Activated CD8-positive, alpha-beta memory T cell treated with anti-CD3 and anti-CD28 coated beads, Interleukin-2, amount 50 U/mL, for 1 hour (primary cell): ENCODE measurements around the gene E2F1.

Experiments
- DNase-seq: peaks from one replicate; pipeline ENCODE4 v3.0.0-alpha.2; 2020; ENCODE audit errors: extremely low read depth

E2F1 gene

GRCh38 chr20:33687993-33688937 is 2.1 kb upstream of the E2F1 start:
- DNase-seq, result no peak

DNA sequence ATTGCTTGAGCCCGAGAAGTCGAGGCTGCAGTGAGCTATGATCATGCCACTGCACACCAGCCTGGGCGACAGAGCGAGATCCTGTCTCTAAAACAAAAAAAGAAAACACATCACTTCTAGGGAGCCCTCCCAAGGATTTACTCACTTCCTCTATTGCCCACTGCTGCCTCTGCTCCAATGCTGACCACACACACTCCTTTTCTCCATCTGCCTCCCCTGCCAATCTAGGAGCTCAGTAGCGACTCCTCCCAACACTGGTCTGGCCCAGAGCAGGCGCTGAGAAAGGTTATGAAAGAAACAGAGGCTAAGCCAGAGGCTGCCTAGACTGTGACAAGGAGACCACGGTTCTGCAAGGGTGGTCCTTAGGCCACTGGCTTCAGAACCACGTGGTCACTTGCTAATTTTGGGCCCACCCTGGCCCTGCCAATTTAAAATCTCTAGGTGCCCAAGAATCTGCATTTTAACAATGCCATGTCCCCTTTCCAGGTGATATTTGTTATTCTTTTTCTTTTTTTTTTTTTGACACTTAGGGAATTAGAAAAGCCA is 1.3 kb upstream of the E2F1 start:
- DNase-seq, result no peak

DNA sequence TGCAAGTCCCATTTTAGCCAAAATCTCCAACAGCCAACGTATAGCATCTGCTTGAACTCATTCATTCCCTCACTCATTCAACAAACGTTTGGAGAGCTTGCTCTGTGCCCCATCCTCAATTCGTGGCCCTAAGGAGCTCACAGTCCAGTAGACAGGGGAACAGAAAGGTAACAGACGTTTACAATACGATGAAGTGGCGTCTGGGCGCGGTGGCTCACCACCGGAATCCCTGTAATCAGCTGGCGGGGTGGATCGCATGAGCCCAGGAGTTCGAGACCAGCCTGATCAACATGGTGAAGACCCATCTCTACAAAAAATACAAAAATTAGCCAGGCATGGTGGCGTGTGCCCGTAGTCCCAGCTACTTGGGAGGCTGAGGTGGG is 790 bp upstream of the E2F1 start:
- no peak for DNase-seq

GRCh38 chr20:33685328-33686099 is 671 bp downstream of the E2F1 start:
- no peak for DNase-seq

GRCh38 chr20:33684533-33685327 is 1.5 kb downstream of the E2F1 start:
- DNase-seq, result no peak

DNA sequence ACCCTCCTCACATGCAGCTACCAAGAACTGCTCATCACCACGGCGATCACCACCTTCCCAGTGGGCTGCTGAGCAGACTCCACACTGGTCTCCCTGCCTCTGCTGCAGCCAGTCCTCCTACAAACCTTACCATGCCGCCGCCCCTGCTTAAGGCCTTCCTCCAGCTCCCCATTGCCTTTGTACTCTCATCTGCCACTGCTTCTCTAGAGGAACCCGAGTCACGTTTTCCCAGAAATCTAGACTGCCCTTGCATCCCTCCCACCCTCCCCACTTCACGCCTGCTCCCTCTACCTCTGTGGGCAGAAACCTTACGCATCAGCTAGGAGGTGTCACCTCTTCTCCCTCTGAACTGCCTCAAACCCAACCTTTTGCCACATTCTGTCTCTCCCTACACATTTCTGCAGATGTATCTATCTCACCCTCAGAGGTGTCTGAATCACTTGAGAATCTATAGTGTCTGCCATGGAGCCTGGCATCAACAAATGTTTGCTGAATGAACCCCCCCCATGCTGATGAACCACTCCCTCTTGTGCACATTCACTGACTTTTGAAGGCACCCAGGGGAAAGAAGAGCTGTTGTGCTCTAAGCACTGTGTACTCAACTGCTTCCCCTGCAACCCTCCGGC is 4.3 kb downstream of the E2F1 start:
- DNase-seq, result no peak

GRCh38 chr20:33681288-33681687 is 4.9 kb downstream of the E2F1 start:
- DNase-seq, result no peak

DNA sequence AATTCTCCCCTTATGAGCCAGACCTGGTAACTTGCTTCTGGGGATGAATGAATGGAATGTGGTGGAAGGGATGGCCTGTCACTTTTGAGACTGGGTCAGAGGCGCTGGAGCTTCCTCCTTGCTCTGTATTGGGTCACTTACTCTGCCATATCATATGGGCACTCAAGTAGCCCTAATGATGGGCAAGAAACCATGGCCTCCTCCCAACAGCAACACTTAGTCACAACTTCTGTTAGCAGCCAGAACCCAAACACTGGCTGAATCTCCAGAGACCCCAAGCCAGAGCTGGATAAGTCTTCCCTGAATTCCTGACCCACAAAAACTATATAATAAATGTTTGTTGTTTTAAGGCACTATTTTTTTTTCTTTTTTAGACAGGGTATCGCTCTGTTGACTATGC is 5.5 kb downstream of the E2F1 start:
- DNase-seq, result no peak

DNA sequence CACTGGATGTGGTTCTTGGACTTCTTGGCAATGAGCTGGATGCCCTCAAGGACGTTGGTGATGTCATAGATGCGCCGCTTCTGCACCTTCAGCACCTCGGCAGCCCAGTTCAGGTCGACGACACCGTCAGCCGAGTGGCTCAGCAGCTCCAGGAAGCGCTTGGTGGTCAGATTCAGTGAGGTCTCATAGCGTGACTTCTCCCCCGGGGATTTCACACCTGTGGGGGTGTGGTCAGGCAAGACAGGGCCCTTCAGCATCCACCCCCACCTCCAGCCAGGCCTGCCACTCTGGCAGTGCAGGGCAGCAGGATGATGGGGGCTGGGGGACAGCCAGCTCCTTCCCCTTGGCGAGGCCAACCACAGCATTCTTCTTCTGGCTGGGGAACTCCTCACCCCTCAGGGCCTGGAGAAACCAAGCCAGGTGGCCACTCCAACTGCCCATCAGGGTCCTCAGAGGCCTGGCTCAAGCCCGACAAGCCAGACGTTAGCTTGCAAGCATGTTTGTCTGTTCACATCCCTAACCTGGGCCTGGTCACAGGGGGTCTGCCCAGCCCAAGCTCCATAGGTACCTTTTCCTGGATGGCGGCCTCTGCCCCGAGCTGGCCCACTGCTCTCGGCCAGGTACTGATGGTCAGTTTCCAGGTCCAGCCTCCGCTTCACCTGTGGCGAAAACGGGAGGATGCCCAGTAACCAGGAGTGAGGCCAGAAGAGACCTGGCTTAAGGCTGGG is 6.3 kb downstream of the E2F1 start:
- DNase-seq, result no peak

DNA sequence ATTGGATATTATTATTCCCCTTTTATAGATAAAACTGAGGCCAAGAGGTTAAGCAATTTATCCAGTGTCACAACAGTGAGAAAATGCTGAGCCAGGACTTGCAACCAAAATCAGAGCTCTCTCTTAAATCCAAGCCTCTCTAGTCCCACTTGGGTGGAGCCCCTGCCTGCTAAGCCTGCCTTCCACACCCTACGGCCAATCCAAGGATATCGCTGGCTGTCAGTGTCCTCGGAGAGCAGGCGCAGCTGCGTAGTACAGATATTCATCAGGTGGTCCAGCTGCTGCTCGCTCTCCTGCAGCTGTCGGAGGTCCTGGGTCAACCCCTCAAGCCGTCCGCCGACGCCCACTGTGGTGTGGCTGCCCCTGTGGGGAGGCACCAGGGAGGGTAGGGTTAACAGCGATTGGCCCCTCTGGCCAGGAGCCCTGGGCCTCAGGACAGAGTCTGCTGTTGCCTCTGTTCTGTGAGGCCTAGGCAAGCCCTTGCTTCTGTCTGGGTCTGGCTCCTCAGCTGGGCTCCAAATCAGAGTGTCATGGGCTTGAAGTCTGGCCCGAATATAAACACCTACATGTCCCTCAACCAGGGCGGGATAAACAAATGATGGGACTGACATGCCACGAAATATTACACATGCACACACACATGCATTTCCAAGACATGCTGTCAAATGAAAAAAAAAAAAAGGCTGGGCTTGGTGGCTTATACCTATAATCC is 8.0 kb downstream of the E2F1 start:
- DNase-seq, result no peak

DNA sequence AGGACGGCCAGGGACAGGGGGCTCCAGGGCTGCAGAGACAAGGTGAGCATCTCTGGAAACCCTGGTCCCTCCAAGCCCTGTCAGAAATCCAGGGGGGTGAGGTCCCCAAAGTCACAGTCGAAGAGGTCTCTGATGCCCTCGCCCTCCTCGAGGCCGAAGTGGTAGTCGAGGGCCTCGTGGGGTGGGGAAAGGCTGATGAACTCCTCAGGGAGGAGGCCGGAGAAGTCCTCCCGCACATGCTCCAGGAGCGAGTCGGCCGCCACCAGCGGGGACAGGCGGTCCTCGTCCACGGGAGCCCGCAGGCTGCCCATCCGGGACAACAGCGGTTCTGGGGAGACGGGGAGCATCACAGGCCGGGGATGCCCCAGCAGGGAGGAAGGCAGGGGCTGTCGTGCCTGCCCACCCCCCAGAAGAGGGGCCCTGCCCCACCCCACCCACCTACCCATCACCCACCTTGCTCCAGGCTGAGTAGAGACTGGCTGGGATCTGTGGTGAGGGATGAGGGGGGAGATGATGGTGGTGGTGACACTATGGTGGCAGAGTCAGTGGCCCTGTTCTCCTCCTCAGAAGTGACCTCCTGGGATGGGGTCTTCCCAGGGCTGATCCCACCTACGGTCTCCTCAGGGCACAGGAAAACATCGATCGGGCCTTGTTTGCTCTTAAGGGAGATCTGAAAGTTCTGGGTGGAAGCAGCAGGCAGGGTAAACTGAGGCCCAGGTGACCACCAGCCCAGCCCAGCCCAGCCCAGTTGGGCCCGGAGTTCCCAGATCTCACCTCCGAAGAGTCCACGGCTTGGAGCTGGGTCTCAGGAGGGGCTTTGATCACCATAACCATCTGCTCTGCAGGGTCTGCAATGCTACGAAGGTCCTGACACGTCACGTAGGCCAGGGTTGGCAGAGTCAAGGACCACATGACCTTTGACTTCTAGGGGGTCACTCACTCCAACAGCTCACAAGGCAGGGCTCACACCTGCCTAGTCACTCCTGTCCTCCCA is 9.2 kb downstream of the E2F1 start:
- DNase-seq, result no peak

DNA sequence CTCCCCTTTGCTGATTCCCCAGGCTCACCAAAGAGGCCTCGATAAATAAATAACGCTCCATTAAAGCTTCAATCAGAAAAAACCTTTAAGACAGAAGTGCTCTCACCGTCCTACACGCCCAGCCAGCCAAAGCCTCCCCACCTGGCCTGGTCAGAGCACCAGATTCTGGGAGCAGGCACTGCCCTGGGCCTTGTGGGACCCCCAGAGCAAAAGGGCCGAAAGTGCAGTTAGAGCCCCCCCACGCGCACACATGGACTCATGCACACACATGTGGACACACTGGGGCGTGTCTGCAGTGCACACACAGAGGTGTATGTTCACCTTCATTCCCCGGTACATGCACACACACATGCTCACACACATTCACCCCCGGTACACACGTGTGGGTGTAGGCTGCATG is 10.1 kb downstream of the E2F1 start:
- no peak for DNase-seq

GRCh38 chr20:33675136-33675959 is 10.8 kb downstream of the E2F1 start:
- no peak for DNase-seq

DNA sequence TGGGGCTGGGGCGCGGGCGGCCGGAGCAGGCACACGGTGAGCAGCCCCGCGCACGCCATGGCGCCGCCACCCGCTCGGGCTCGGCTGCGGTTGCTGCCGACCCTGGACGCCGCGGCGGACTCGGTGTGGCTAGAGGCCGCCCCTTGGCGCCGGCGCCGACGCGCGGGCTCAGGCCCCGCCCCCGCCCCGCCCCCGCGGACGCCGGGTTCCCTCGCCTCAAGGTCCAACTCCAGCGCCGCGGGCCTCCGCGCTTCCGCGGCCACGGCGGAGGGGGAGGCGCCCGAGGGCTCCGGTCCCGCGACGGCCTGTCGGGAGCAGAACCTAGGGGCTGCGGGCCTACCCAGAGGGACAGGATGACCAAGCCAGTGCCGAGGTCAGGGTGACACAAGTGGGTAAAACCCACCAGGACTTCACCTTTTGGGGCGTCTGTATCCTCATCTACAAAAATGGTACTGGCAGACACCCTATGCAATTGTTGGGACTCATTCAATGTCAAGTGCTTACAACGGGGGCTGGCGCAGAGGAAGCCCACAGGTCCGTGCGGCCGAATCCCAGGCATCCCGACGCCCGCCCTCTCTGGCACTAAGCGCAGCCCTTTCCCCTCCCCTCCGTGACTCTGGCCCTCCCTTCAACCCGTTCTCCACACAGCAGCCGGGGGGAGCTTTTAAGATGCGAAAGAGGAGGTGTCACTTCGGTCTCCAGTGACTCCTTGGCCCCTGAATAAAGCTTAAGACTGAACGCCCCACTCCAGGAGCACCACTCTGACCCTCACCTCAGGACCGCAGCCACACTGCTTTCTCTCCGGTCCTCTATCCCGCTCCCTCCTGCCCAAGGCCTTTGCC is 11.7 kb downstream of the E2F1 start, which contains the start of gene NECAB3:
TSS of gene NECAB3 (minus strand) at position 135 of the 842 bp plus-strand sequence. CDS start at position 59, 76 bp downstream.
- no peak for DNase-seq

DNA sequence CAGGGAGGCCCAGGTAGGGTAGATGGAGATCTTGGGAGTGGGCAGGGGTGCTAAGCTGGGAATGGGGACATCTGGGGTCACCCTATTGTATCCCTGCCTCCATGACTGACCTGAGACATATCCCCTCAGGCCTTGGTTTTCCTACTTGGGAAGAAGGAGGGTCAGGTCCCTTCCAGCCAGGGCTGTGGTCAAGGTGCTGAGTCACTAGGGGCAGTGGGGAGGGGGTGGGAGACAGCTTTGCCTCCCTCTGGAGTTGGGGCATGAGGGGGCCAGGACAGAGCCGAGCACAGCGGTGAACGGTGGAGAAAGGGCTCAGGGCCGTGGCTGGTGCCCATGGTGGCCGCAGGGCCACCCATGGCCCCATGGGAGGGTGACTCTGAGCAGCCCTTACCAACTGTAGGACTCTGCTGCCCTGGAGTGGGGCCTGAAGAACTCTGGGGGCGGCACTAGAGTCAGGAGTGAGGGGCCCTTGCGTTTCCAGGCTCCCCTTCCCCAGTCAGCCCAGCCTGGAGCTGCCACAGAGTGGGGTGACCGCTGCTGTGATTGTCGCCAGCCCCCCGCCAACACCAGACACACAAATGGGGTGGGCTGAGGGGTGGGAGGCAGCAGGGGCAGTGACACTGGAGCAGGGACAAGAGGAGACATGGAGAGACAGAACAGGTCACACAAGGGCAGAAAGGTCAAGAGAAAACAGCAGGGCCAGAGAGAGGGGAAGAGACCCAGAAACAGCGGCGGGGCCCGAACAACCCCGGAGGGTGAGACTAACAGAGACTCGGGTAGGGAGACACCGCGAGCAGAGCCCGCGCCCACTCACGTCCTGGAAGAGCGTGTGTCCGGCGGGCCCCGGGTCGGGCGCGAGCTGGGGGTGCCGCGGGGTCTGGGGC is 12.5 kb downstream of the E2F1 start:
- DNase-seq, result no peak

DNA sequence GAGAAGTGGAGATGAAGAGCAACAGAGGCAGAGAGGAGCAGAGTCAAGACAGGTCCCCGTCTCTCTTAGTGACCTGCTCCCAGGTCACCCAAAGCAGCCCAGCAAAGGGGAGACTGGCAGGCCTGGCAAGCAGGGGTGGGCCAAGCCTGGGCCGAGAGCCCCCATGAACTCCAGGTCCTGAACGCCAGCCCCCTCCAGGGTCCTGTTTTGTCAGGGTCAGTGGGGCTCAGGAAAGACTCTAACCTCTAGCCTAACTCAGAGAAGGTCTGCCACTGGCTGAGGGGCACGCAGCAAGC is 13.1 kb downstream of the E2F1 start:
- no peak for DNase-seq
